OCI-LY7 (cell line): ENCODE measurements around the gene MYO1C. TPM values are rescaled to one million over a fixed set of nuclear protein-coding genes. Genes with fewer than 3 reads are reported as not detected.

Source experiments
- BruUV-seq: library from RNA; stranded (reverse); fragments of 400-500 nt; replicated peaks from 2 replicates; lab custom pipeline; 2021; lab: Mats Ljungman, UMichigan
- CTCF ChIA-PET: fragments of 300-600 bp; sonication (Branson Sonifier 250); formaldehyde crosslinking; loops from one replicate; lab custom pipeline; 2022; ENCODE audit warnings: antibody characterized with exemption; ENCODE audit not compliant: unreplicated experiment; lab: Charles Lee
- POLR2A ChIA-PET: fragments of 300-600 bp; sonication (Branson Sonifier 250); formaldehyde crosslinking; loops from one replicate; lab custom pipeline; 2022; ENCODE audit warnings: antibody characterized with exemption; lab: Charles Lee
- DNase-seq: peaks from one replicate; pipeline ENCODE4 v3.0.0-alpha.2; 2015; ENCODE audit warnings: low spot score
- H2AFZ ChIP-seq: fragments of 200-600 bp; sonication (generic), shearing (Covaris generic); 2 replicates; pipeline ENCODE4 v1.6.1; 2014; ENCODE audit warnings: mild to moderate bottlenecking, antibody characterized with exemption, low read length, moderate library complexity
- H3K27ac ChIP-seq: fragments of 200-600 bp; sonication (generic); 2 replicates; pipeline ENCODE4 v1.5.1; 2014; ENCODE audit warnings: mixed run types, low read depth, mild to moderate bottlenecking, moderate library complexity, low read length, inconsistent platforms; ENCODE audit not compliant: poor library complexity, severe bottlenecking
- H3K36me3 ChIP-seq: fragments of 200-600 bp; sonication (generic); 2 replicates; pipeline ENCODE4 v1.6.1; 2014; ENCODE audit warnings: mild to moderate bottlenecking, antibody characterized with exemption, low read length, moderate library complexity, mixed read lengths; ENCODE audit not compliant: insufficient read depth
- H3K4me1 ChIP-seq: fragments of 200-600 bp; sonication (generic); 2 replicates; pipeline ENCODE4 v1.5.1; 2014; ENCODE audit warnings: mild to moderate bottlenecking, low read length; ENCODE audit not compliant: insufficient read depth, poor library complexity, severe bottlenecking
- H3K4me2 ChIP-seq: fragments of 200-600 bp; sonication (generic); 2 replicates; pipeline ENCODE4 v1.6.1; 2014; ENCODE audit warnings: mild to moderate bottlenecking, low read length
- H3K4me3 ChIP-seq: fragments of 200-600 bp; sonication (generic); 2 replicates; pipeline ENCODE4 v1.5.1; 2014; ENCODE audit warnings: mild to moderate bottlenecking, low read depth, low read length; ENCODE audit not compliant: poor library complexity, severe bottlenecking
- H3K79me2 ChIP-seq: fragments of 200-600 bp; sonication (generic); 2 replicates; pipeline ENCODE4 v1.6.1; 2016; ENCODE audit warnings: low read depth, mild to moderate bottlenecking, low read length, moderate library complexity, mixed read lengths; ENCODE audit not compliant: insufficient read depth
- H3K9me2 ChIP-seq: fragments of 200-600 bp; sonication (generic); 2 replicates; pipeline ENCODE4 v1.6.1; 2016; ENCODE audit warnings: mild to moderate bottlenecking, low read length, mixed read lengths; ENCODE audit not compliant: insufficient read depth
- H3K9me3 ChIP-seq: fragments of 200-600 bp; sonication (generic); 2 replicates; pipeline ENCODE4 v1.6.1; 2014; ENCODE audit warnings: mild to moderate bottlenecking, mixed run types, low read length, mixed read lengths
- H4K20me1 ChIP-seq: fragments of 200-600 bp; sonication (generic); 2 replicates; pipeline ENCODE4 v1.6.1; 2014; ENCODE audit warnings: mild to moderate bottlenecking, antibody characterized with exemption, low read length, moderate library complexity, mixed read lengths; ENCODE audit not compliant: insufficient read depth
- CTCF ChIP-seq: fragments of 200-600 bp; sonication (generic); conservative IDR thresholded peaks from 2 replicates; pipeline ENCODE4 v1.5.1; 2014; ENCODE audit warnings: mild to moderate bottlenecking, antibody characterized with exemption, low read length, moderate library complexity, mixed read lengths
- EZH2phosphoT487 ChIP-seq: fragments of 200-600 bp; sonication (generic); IDR thresholded peaks from 2 replicates; pipeline ENCODE4 v1.6.1; 2018; ENCODE audit warnings: low read depth, borderline replicate concordance, mild to moderate bottlenecking, mixed run types, antibody characterized with exemption, low read length, moderate library complexity, mixed read lengths
- intact Hi-C: fragments of 100-400 bp; cut with micrococcal nuclease; formaldehyde crosslinking; loops from one replicate; pipeline ENCODE4 v1.10.0; 2022; ENCODE audit not compliant: unreplicated experiment
- total RNA-seq, 2 experiments: library from RNA; depleted of rRNA in 1 of 2; stranded (reverse); fragments of >200 nt in 1 of 2; shearing (Covaris generic) in 1 of 2; gene quantifications; 2 replicates each; pipeline ENCODE4 v1.2.3, GENCODE V29; 2014 to 2022

The MYO1C gene
- total RNA-seq, 2 experiments from 2014 or later, result 17.2 to 74.4 TPM

GRCh38 chr17:1423456-1424135, 68.9 kb downstream of the MYO1C start:
- Histone ChIP-seq H3K9me2 (no peaks in the 10 kb centered on the region), H3K79me2 (peaks cover 5% of the 10 kb centered on the region; the same call in 1 of the 2 replicates), H3K4me1 (no peaks in the 10 kb centered on the region), H3K27ac (no peak overlapping the region), H3K36me3 (peaks cover 83% of the 10 kb centered on the region), H3K4me2 (no peak overlapping the region), H3K4me3 (no peak overlapping the region), H3K9me3 (no peaks in the 10 kb centered on the region), H4K20me1 (no peaks in the 10 kb centered on the region), H2AFZ (no peak overlapping the region)
- CTCF ChIA-PET, result no interaction called here
- TF ChIP-seq EZH2phosphoT487 (no peak), CTCF (no peak)
- no TSS peak for BruUV-seq
- intact Hi-C loops, result no loop called here
- DNase-seq, result no peak
- POLR2A ChIA-PET, result interaction anchor here (0.6 kb wide), 1 partner anchor 312 kb away, joined by 4 read pairs; no protein-coding TSS in a partner anchor

DNA sequence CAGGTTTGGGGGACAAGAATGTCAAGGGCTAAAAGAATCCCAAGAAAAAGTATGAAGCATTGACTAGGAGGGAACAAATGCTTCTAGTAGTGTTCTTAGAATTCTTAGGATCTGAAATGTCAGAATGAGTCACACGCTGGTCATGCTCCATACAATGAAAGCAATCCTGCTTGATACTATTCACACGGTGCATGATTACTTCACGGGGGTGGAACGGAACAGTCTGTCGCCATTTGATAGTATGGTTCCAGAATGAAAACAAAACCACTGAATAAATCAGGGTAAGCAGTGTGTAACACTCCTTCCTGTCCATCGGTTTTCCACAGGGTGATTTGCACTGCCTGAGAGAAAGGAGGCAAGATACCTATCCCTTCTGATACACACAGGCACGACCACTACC, 69.6 kb downstream of the MYO1C start:
- no peaks in the 10 kb centered on the region for H3K9me3 ChIP-seq
- intact Hi-C loops, result no loop called here
- CTCF ChIA-PET, result no interaction called here

More for the DNA sequence above, 69.6 kb downstream of the MYO1C start:
- Histone ChIP-seq H3K9me2 (no peaks in the 10 kb centered on the region), H3K36me3 (peaks cover 82% of the 10 kb centered on the region), H3K27ac (no peak overlapping the region), H3K4me2 (no peak overlapping the region), H3K79me2 (peaks cover 5% of the 10 kb centered on the region; the same call in 1 of the 2 replicates), H4K20me1 (no peaks in the 10 kb centered on the region), H2AFZ (no peak overlapping the region), H3K4me1 (no peaks in the 10 kb centered on the region), H3K4me3 (no peak overlapping the region)
- no peak for DNase-seq
- POLR2A ChIA-PET, result interaction anchor here (0.7 kb wide), 1 partner anchor 61 kb away, joined by 3 read pairs; no protein-coding TSS in a partner anchor
- no peak for TF ChIP-seq EZH2phosphoT487
- TF ChIP-seq CTCF, result no peak
- BruUV-seq, result no TSS peak
